ENCODE results near the gene ETV3.
"Not testable (repeated sequence)": the region's sequence is repeated elsewhere in the genome, so short reads cannot be mapped to it uniquely, and the experiment has no call there.

The ETV3 gene

DNA sequence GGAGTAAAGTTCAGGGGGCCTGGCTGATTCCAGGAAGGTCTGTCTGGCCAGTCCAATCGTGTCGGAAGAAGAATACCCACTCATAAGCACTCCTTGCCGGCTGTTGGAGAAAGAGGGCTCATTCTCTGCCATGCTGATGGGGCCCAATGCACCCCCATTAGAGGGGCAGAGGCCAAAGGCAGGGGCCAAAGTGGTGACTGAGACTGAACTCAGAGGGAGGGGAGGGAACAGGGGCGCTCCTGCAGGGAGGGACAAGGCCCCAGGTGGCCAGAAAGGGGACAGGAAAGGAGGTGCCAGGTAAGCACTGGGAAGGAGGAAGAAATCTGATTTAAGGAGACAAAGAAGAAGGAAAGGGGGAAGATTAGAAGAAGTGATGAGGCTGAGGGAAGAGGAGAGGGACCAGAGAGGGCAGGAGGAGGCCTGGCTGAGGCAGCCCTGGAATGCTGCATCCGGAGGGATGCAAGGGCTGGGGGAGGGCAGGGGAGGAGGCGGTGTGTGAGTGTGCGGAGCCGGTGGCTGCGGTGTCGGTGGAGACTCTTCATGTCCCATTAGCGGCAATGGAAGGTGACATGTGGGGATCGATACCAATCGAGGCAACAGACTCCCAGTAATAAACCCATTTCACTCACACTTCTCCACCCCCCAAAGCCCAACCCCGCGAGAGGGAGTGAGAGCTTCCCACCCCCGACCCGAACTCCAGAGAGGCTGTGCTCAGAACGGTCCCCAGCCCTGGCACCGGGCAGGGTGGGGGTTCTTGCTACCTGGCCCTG, 26.6 kb downstream of the ETV3 start:
- no peak for DNase-seq

- no peak for DNase-seq
These were observed 27.5 kb downstream of the ETV3 start for GRCh38 chr1:157110686-157111085.

GRCh38 chr1:157110003-157110402, 28.2 kb downstream of the ETV3 start:
- DNase-seq = no peak

DNA sequence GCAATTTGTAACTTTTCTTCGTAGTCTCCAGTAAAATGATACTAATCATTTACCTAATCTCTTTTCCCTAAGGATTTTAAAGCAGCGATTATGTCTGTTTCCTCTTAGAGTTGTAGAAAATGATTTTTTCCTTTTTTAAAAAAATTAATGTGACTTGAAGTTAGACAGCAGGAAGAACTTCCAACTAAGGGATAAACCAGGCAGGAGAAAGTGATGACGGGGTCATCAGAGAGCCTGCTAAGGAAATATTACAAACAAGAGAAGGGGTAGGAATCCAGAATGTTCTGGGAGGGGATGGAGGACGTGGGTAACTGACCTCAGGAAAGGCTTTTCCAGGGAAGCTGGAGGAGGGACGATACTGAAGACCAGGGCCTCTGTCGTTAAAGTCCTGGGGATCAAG, 29.7 kb downstream of the ETV3 start:
- DNase-seq = no peak

DNA sequence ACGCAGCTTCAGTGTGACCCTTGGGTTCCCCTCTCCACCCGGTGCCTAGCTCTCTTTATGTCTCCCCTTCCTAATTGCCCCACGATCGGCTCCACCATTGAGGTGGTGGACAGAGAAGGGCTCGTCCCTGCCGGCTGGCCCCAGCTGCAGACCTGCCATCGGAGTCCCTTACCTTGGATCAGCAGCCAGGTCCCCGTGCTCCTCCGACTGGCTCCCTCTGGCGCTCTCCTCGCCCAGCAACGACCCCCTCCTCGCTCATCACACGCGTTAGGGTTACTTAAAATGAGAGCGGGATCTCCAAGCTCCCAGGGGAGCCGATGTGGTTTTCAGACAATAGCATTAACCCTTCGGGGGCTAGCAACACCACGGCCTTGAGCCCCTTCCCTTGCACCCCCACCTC, 30.5 kb downstream of the ETV3 start:
- DNase-seq = no peak

DNA sequence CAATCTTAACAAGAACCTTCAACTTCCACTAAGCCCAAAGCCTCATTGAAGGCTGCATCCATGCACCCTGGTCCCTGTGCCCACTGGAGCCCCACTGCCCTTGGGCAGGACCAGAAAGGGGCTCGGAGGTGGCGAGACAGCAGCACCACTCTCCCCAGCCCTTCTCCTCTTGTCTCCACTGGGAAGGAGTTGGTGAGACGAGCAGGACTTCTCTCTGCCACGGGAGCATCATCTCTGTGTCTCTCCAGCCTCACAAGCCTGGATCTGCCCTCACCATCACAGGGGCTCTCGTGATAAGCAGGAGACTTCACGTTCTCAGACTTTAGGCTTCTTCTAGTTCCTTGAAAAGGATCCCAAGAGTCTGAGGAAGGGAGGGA, 31.4 kb downstream of the ETV3 start:
- DNase-seq = no peak

DNA sequence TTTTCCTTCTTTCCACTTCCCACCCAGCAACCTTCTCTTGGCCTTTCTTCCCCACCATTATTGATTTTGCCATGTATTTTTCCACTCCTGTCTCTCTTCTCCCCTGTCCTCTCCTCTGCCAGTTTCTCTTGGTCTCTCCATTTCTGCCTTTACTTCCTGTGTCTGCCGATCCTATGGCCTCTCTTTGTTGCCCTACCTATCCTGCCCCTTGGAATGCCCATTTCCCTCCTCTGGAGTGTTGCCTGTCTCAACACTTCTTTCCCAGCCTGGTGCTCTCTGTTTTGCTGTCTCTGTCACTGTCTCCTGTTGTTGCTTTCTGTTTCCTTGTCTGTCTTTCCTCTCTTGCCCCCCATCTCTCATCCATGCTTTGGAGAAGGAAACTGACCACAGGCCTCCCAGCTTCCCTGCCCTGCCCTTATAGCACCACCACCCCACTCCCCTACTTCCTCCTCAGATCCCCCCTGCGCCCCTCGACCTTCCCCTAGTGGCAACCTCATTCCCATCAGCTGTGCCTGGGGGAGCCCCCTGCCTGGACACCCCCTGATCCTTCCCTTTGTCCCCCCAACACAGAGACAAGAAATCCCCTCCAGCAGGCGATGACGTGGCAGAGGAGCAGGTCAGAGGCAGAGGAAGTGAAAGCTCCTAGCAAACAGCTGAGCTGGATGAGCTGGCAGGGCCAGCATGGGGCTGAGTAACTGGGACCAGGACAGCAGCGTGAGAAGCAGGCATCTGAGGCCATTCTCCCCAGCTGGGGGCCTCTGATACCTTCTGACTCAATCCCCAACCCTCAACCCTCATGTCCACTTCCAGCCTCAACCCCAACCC, 32.0 kb downstream of the ETV3 start:
- DNase-seq = peak in 1 of 5 experiments; percentile 43

DNA sequence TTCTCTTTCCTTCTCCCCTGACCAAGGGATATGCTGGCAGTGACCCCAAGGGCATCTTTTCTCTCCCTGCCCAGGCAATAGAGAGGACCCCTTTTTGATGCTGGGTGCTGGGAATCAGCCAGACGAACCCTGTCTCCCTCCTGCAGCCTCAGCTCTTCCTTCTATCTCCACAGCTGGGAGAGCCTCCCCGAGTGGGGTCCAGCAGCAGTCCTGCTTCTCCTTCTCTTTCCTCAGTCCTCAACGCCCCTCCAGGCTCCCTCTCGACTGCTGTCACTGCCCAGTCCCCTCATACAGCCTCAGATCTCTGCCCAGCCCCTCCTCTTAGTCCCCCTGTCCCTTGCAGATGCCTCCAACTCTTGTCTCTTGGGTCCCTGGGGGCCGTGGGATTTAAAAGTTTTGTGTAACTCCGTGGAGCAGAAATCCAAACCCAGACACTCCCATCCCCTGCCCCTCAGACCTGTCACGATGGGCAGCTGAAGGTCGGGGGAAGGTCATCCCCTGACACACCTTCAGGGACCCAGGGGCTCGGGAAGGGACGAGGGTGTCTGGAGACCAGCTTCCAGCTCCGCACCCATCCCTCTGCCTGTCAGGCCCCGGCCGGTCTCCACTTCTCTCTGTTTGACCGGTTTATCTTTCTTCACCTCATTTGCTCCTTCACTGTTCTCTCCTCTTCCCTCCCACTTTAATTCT, 32.8 kb downstream of the ETV3 start:
- no peak for DNase-seq

DNA sequence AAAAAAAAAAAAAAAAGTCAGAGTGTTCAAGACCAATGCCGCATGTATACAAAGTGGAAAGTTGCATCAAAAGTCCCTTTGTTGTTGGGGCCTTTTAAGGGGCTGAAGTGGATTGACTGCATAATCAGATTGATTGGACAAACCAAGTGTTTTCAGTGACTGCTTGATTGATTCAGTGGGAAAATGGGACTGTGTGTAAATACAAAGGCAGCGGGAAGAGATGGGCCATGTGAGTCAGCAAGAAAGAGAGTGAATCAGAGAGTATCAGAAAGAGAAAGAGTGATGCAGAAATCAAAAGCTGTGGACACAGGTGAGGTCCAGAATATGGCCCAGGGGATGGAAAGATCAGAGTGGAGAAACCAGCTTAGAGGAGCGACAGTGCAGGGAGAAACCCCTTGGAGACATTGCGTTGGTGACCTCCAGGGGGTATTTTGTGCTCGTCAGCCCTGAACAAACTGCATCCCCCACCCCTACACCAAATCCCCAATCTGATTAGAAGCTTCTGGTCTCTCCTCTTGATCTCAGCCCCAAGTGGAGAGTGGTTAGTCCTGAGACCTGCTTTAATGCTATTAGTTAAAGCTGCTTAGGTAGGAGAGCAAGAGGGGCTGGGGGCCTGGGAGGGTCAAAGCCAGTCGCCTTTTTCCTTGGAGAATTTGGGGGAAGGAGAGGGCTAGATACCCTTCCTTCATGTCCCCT, 33.4 kb downstream of the ETV3 start:
- DNase-seq = no peak

GRCh38 chr1:157103268-157103667, 34.9 kb downstream of the ETV3 start:
- DNase-seq = no peak

DNA sequence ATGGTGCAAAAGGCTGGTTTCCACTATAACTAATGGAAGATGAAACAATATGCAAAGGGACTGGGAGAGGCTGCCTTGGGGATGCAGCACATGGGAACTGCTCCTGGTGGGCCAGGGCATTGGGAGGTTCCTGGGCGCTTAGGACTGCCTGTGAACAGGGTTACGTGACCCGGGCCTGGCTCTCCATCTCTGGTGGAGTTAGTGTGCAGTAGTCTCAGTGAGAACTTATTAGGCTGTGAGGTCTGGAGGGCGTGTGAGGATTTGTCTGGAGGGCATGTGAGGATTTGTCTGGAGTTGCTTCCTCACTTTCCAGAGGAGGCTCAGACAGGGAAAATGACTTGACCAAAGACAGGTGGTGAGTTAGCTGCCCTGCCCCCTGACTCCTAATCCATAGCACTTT, 37.0 kb downstream of the ETV3 start:
- no peak for DNase-seq

GRCh38 chr1:157099633-157100009, 38.6 kb downstream of the ETV3 start, which contains the start of gene ETV3L:
Gene ETV3L (minus strand): TSS chr1:157099808. CDS start chr1:157099523, 285 bp downstream.
- no peak for DNase-seq

DNA sequence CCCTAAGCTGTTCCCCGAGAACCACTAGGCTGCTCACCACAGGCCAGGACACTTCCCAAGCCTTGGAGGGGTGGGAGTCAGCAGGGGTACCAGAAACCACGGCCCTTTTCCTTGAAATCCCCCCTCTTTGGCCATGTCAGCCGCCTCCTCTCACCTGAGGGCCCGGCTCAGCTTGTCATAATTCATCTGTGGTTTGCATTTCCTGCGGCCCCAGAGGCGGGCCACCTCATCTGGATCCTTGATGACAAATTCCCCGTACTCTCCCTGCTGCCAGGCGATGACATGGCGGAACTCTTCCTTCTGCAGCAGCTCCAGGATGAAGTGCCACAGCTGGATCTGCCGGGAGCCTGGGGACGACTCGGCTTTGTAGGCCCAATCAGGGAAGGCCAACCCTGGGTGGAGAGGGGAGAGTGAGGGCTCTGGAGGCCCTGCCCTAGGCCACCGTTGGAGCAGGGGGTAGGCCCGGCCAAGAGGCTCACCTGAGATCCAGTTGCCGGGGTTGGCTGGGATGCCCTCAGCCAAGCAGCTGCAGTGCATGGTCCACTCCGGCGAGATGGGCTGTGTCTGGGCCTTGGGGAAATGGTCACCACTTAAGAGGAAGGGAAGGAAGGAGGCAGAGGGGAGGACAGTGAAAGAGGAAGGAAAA, 39.1 kb downstream of the ETV3 start:
- DNase-seq = not testable (repeated sequence)

DNA sequence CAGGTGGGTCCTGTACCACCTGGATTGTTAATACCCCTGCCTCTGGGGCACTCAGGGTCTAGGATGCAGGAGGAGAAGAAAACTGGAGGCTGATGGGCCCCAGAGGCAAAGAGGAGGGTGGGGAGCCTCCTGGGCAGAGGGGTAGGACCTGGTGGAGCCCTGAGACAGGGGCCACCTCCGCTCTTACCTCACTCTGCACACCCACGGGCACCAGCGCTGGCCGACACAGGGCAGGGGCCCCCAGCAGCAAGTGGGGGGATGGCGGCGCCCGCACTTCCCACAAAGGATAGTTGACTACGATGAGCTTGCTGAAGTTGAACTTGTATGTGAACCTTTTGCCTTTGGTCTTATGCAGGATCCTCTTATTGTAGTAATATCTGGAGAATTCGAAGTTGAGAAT, 39.7 kb downstream of the ETV3 start:
- DNase-seq = no peak

DNA sequence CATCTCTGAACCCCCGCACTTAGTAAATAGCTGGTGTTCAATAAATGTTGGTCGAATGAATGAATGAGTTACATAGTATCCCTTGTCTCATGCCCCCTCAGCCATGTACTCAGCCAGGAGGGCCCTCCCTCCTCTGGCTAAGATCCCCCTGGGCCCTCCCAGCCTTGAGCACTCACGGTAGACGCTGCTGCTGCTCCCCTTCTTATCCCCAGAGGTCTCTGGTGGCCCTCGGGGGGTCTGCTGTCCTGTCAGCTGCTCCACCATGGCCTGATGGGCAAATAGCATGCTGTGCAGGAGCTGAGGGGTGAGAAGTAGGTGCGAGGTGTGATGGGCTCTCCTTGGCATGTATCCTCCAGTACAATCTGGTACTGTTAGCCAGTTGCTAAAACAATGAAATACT, 40.5 kb downstream of the ETV3 start:
- no peak for DNase-seq

- DNase-seq = no peak
These were observed 41.3 kb downstream of the ETV3 start for GRCh38 chr1:157096881-157097280.

DNA sequence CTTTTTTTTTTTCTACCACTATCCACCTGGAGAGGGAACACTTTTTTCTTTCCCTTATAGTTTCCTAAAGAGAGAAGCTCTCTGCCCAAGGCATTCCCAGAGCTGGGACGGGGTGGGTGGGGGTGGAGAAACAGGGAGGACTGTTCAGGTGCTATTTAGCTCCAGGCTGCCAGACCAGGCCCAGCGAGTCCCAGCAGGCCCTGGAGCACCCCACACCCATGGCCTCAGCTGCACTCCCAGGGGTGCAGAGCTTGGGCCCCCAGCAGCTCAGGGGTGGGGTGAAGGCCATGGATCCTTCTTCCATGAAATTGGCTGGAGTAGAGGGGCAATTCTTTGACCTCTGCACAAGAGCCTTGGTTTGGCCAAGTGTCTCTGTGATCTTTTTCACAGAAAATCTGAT, 42.6 kb downstream of the ETV3 start:
- DNase-seq = no peak

DNA sequence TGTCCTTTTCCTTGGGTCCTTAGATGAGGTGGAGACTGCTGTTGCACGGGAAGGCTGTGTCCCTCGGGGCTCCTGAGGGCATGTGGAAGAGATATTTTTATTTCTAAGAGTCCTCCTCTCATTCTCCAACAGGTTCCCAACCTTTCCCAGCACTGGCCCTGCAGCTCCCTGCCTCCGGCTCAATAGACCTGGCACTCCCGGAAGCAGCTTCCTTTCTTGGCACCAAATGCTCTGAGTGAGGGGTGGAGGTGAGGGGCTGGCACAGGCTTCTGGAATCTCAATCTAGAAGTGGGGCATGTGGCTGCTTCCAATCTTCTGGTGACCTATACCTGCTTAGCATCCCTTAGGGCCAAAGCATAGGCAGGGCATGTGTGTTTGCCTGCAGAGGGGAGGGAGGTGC, 43.1 kb downstream of the ETV3 start:
- DNase-seq = no peak

DNA sequence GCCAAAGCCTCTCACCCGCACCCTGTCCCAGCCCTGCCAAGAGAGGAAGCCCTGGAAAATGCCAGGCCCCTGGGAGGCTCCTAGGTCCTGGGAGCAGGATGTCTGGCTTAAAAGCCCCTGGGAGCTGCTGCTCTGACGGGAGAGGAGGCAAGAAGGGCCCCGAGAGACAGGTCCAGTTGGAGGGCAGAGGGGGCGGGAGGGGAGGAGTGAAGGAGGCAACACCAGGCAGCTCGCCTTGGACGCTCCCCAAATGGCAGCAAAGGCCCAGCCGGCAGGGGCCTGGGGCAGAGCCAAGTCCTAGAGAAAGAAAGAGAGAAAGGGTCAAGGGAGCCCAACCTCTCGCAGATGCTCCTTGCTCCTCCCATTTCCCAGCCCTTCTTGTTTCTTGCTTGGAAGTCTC, 45.4 kb downstream of the ETV3 start:
- DNase-seq = no peak

DNA sequence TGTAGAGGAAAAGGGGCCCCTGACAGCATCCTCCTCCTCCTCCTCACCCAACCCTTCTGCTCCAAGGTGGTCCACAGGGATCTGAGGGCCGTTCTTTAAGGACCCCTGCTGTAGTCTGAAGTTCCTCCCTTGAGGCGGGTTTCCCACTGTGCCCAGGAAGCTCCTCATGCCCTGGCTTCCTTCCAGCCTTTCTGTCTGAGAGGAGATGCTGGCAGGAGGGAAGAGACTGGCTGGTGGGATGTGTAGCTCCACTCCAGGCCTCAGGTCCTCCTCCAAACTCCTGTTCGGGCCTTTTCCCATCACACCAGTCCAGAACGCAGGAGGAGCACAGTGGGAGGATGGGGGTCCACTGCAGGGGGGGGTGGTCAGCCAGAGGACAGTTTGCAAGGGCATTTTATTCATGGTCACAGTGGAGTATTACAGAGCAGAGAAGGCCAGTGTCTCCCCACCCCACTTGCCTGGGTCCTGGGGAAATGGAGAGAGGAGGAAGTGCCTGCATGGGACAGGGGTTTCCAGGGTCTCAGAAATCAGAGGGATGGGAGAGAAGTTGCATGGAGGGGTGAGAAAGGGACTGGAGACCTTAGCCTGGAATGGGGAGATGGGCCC, 46.4 kb downstream of the ETV3 start:
- DNase-seq = no peak

DNA sequence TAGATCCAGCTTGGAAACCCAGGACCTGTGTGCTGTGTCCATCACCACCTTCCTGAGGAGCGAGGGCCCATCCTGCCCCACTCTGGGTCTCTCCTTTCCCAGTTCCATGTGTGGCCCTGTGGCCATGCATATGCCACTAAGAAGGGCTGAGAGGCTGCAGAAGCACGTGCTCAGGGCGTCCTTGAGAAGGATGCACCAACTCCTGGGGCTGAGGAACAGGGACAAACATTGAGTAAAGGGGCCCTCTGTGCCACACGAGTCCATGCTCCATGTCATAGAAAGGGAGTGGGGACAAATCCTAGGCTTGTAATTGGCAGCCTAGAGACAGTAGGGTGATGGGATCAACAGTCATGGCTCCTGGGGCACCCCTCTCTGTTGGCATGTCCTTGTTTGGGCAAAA, 47.0 kb downstream of the ETV3 start:
- no peak for DNase-seq

GRCh38 chr1:157090771-157091170, 47.4 kb downstream of the ETV3 start:
- no peak for DNase-seq
